CD4-positive, alpha-beta T cell treated with Interferon gamma for 1 hour (primary cell): ENCODE data around the gene KPTN.

Experiments
- DNase-seq: peaks from one replicate; pipeline ENCODE4 v3.0.0-alpha.2; 2020

KPTN gene

GRCh38 chr19:47507924-47508553, 24.0 kb upstream of the KPTN start:
- DNase-seq = no peak

GRCh38 chr19:47507012-47507411, 23.0 kb upstream of the KPTN start:
- no peak for DNase-seq

- DNase-seq = no peak
Observed at GRCh38 chr19:47506459-47506858, 22.4 kb upstream of the KPTN start.

- no peak for DNase-seq
Observed at GRCh38 chr19:47505506-47505905, 21.5 kb upstream of the KPTN start.

GRCh38 chr19:47503826-47504150, 19.8 kb upstream of the KPTN start:
- no peak for DNase-seq

- DNase-seq = no peak
Observed at GRCh38 chr19:47503130-47503825, 19.3 kb upstream of the KPTN start.

- no peak for DNase-seq
Observed at GRCh38 chr19:47499863-47500830, 16.1 kb upstream of the KPTN start.

GRCh38 chr19:47499371-47499770, 15.4 kb upstream of the KPTN start:
- no peak for DNase-seq

GRCh38 chr19:47498561-47498960, 14.5 kb upstream of the KPTN start:
- DNase-seq = no peak

GRCh38 chr19:47497821-47498520, 14.0 kb upstream of the KPTN start:
- DNase-seq = no peak

GRCh38 chr19:47497050-47497766, 13.2 kb upstream of the KPTN start:
- DNase-seq = no peak

- DNase-seq = no peak
Observed at GRCh38 chr19:47495478-47496372, 11.7 kb upstream of the KPTN start.

GRCh38 chr19:47494729-47495128, 10.7 kb upstream of the KPTN start:
- no peak for DNase-seq

- no peak for DNase-seq
Observed at GRCh38 chr19:47494211-47494547, 10.2 kb upstream of the KPTN start.

- no peak for DNase-seq
Observed at GRCh38 chr19:47493378-47494210, 9.6 kb upstream of the KPTN start.

GRCh38 chr19:47492571-47493377, 8.8 kb upstream of the KPTN start:
- no peak for DNase-seq

GRCh38 chr19:47492137-47492533, 8.1 kb upstream of the KPTN start:
- DNase-seq = no peak

GRCh38 chr19:47491358-47492136, 7.5 kb upstream of the KPTN start:
- DNase-seq = no peak

- DNase-seq = no peak
Observed at GRCh38 chr19:47490847-47491246, 6.8 kb upstream of the KPTN start.
